GM23338 (cell line): ENCODE data around the gene ALPP. TPM values are rescaled to one million over a fixed set of nuclear protein-coding genes. Genes with fewer than 3 reads are reported as not detected.

ENCODE experiments used
- ATAC-seq: fragments of 200-7000 bp; cut with Tn5 transposase; 3 replicates; pipeline ENCODE4 v1.9.1; 2020
- DNase-seq: peaks from one replicate; pipeline ENCODE4 v3.0.0-alpha.2; 2015; ENCODE audit warnings: low spot score
- H2AFZ ChIP-seq: fragments of 200-600 bp; sonication (generic); 2 replicates; pipeline ENCODE4 v1.8.0; 2016; ENCODE audit warnings: antibody characterized with exemption, mild to moderate bottlenecking, moderate library complexity
- H3F3A ChIP-seq: fragments of 200-600 bp; sonication (generic); replicated peaks from 2 replicates; pipeline ENCODE4 v1.8.0; 2017; ENCODE audit warnings: antibody characterized with exemption, mixed run types, low read depth
- H3K27ac ChIP-seq: fragments of 200-600 bp; sonication (generic); 2 replicates; pipeline ENCODE4 v1.6.1; 2016; ENCODE audit warnings: low read depth
- H3K27me3 ChIP-seq: fragments of 200-600 bp; sonication (generic); 2 replicates; pipeline ENCODE4 v1.8.0; 2016; ENCODE audit warnings: mild to moderate bottlenecking, mixed run types, moderate library complexity; ENCODE audit not compliant: insufficient read depth
- H3K36me3 ChIP-seq: fragments of 200-600 bp; sonication (generic); 2 replicates; pipeline ENCODE4 v1.8.0; 2016; ENCODE audit warnings: mild to moderate bottlenecking; ENCODE audit not compliant: insufficient read depth
- H3K4me1 ChIP-seq: fragments of 200-600 bp; sonication (generic); 2 replicates; pipeline ENCODE4 v1.8.0; 2016; ENCODE audit warnings: mild to moderate bottlenecking, moderate library complexity; ENCODE audit not compliant: insufficient read depth
- H3K4me2 ChIP-seq: fragments of 200-600 bp; sonication (generic); 2 replicates; pipeline ENCODE4 v1.7.1; 2017; ENCODE audit warnings: mixed run types
- H3K4me3 ChIP-seq: fragments of 200-600 bp; sonication (generic); 2 replicates; pipeline ENCODE4 v1.6.1; 2016; ENCODE audit warnings: mixed run types
- H3K79me2 ChIP-seq: fragments of 200-600 bp; sonication (generic); replicated peaks from 2 replicates; pipeline ENCODE4 v1.8.0; 2017; ENCODE audit warnings: mild to moderate bottlenecking; ENCODE audit not compliant: insufficient read depth
- H3K9me2 ChIP-seq: fragments of 200-600 bp; sonication (generic); 2 replicates; pipeline ENCODE4 v1.8.0; 2017; ENCODE audit not compliant: insufficient read depth
- H4K20me1 ChIP-seq: fragments of 200-600 bp; sonication (generic); replicated peaks from 2 replicates; pipeline ENCODE4 v1.8.0; 2017; ENCODE audit warnings: mild to moderate bottlenecking; ENCODE audit not compliant: insufficient read depth
- H3K27ac Mint-ChIP-seq: 2 replicates; pipeline ENCODE4 v1.8.0; 2020; ENCODE audit warnings: inconsistent platforms, mild to moderate bottlenecking, moderate library complexity, mixed read lengths
- H3K27me3 Mint-ChIP-seq: 3 replicates; pipeline ENCODE4 v1.8.0; 2022; ENCODE audit warnings: low read depth, mild to moderate bottlenecking, moderate library complexity, mixed read lengths, inconsistent platforms; ENCODE audit not compliant: insufficient read depth, poor library complexity
- H3K36me3 Mint-ChIP-seq: 3 replicates; pipeline ENCODE4 v1.8.0; 2021; ENCODE audit warnings: low read depth, mild to moderate bottlenecking, inconsistent platforms, moderate library complexity, mixed read lengths
- H3K4me1 Mint-ChIP-seq: 3 replicates; pipeline ENCODE4 v1.8.0; 2020; ENCODE audit warnings: mild to moderate bottlenecking, inconsistent platforms, mixed read lengths
- H3K4me3 Mint-ChIP-seq: 3 replicates; pipeline ENCODE4 v1.8.0; 2021; ENCODE audit warnings: moderate library complexity, mild to moderate bottlenecking, inconsistent platforms, mixed read lengths
- H3K9me3 Mint-ChIP-seq: 3 replicates; pipeline ENCODE4 v1.8.0; 2020; ENCODE audit warnings: moderate library complexity, mild to moderate bottlenecking, inconsistent platforms, mixed read lengths
- CREB1 ChIP-seq: fragments of 250-450 bp; sonication (Bioruptor Pico); IDR thresholded peaks from 2 replicates; pipeline ENCODE4 v1.5.0; 2020; ENCODE audit warnings: low read depth, mild to moderate bottlenecking, moderate library complexity
- JUNB ChIP-seq: IDR thresholded peaks from one replicate; pipeline ENCODE4 v1.6.1; 2016; ENCODE audit warnings: antibody characterized with exemption; ENCODE audit not compliant: unreplicated experiment
- POLR2AphosphoS5 ChIP-seq: IDR thresholded peaks from 2 replicates; pipeline ENCODE4 v1.6.1; 2016; ENCODE audit warnings: antibody characterized with exemption, low read depth
- STAT1 ChIP-seq: IDR thresholded peaks from one replicate; pipeline ENCODE4 v1.6.1; 2016; ENCODE audit warnings: antibody characterized with exemption; ENCODE audit not compliant: unreplicated experiment
- polyA plus RNA-seq: library from polyadenylated mRNA; unstranded; fragments of >200 nt; fragmentation: Nextera tagmentation; extraction: Ambion mirVana; gene quantifications from 2 replicates; pipeline ENCODE4 v1.2.1, GENCODE V29; 2016
- total RNA-seq: library from RNA; depleted of rRNA; stranded (reverse); fragments of >200 nt; shearing (Covaris generic); gene quantifications from 2 replicates; pipeline ENCODE4 v1.2.3, GENCODE V29; 2014
- TF ChIP-seq, protein P1 (sequence below): IDR thresholded peaks from one replicate; pipeline ENCODE4 v1.6.1; 2018; ENCODE audit warnings: antibody characterized with exemption; ENCODE audit not compliant: unreplicated experiment
- TF ChIP-seq, protein P2 (sequence below): IDR thresholded peaks from 2 replicates; pipeline ENCODE4 v1.6.1; 2016; ENCODE audit warnings: antibody characterized with exemption
- TF ChIP-seq, protein P3 (sequence below): fragments of 250-450 bp; sonication (Bioruptor Pico); IDR thresholded peaks from 2 replicates; pipeline ENCODE4 v1.5.0; 2020; ENCODE audit warnings: mild to moderate bottlenecking, moderate library complexity

Gene ALPP
- total and polyA plus RNA-seq, 2 experiments from 2014 or later, result 0.28 TPM; not detected in 1

DNA sequence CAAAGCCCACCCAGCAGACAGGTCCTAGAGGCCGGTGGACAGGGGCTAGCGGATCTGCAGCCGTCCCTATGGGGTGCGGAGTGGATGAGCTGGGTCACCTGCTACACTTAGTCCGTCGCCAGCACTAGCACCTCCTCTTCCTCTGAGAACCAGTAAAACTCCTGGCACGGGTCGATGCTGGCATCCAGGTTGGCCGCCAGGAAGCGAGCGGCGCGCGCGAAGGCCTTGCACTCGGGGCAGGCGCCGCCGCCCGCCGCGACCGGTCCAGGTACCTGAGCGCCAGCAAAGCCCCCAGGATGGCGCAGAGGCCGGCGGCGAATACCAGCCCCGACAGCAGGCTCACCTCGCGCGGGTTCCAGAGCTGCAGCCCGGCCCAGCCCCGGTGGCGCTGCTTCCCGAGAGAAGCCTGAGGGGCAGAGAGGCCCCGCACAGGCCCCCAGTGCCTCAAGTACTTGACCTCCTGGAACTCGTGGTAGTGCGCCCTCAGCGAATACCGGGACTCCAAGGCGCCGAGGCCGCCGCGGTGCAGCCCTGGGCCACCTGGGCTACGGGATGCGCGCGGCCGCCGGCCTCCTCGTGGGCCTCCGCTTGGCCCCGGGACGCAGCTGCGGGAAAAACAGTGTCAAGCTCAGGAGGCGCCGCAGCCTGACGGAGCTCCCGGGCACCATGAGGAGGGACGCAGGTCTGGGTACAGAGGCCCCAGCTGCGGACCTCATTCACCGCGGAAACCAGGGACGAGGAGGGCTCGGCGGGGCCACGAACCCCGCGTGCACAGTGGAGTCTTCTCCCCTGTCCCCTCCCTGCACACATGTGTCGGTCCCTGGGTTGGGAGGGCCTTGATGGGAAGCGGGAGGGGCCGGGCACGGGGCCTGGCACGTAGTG lies 27.5 kb upstream of the ALPP start:
- H3K27me3 Mint-ChIP-seq, result peaks cover 41% of the 10 kb centered on the region
- ATAC-seq (peak; percentile 59), DNase-seq (peak; percentile 65)
- Histone ChIP-seq H3K4me2 (peak overlapping the region; percentile 26; the same call in 1 of the 2 replicates), H3K9me2 (no peaks in the 10 kb centered on the region), H2AFZ (0 out of 2 replicates have a peak overlapping the region, but pooled peaks have one; percentile 56), H3K4me3 (peak overlapping the region; percentile 38; the same call in 1 of the 2 replicates), H3K27ac (no peak overlapping the region), H3K4me1 (no peaks in the 10 kb centered on the region), H3K79me2 (no peaks in the 10 kb centered on the region), H4K20me1 (no peaks in the 10 kb centered on the region), H3F3A (no peaks in the 10 kb centered on the region), H3K27me3 (peaks cover 22% of the 10 kb centered on the region), H3K36me3 (0 out of 2 replicates have a peak, but pooled peaks cover 5% of the 10 kb centered on the region)
- H3K4me1 Mint-ChIP-seq, result no peaks in the 10 kb centered on the region
- TF ChIP-seq, protein P1, sequence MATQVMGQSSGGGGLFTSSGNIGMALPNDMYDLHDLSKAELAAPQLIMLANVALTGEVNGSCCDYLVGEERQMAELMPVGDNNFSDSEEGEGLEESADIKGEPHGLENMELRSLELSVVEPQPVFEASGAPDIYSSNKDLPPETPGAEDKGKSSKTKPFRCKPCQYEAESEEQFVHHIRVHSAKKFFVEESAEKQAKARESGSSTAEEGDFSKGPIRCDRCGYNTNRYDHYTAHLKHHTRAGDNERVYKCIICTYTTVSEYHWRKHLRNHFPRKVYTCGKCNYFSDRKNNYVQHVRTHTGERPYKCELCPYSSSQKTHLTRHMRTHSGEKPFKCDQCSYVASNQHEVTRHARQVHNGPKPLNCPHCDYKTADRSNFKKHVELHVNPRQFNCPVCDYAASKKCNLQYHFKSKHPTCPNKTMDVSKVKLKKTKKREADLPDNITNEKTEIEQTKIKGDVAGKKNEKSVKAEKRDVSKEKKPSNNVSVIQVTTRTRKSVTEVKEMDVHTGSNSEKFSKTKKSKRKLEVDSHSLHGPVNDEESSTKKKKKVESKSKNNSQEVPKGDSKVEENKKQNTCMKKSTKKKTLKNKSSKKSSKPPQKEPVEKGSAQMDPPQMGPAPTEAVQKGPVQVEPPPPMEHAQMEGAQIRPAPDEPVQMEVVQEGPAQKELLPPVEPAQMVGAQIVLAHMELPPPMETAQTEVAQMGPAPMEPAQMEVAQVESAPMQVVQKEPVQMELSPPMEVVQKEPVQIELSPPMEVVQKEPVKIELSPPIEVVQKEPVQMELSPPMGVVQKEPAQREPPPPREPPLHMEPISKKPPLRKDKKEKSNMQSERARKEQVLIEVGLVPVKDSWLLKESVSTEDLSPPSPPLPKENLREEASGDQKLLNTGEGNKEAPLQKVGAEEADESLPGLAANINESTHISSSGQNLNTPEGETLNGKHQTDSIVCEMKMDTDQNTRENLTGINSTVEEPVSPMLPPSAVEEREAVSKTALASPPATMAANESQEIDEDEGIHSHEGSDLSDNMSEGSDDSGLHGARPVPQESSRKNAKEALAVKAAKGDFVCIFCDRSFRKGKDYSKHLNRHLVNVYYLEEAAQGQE, result no peak
- no peak for TF ChIP-seq JUNB
- TF ChIP-seq CREB1 (CRISPR knock-in tag), result no peak
- H3K4me3 Mint-ChIP-seq, result no peak overlapping the region
- H3K27ac Mint-ChIP-seq, result no peak overlapping the region
- H3K9me3 Mint-ChIP-seq, result peaks cover 23% of the 10 kb centered on the region
- H3K36me3 Mint-ChIP-seq, result peaks cover 9% of the 10 kb centered on the region; the same call in 2 of the 3 replicates

DNA sequence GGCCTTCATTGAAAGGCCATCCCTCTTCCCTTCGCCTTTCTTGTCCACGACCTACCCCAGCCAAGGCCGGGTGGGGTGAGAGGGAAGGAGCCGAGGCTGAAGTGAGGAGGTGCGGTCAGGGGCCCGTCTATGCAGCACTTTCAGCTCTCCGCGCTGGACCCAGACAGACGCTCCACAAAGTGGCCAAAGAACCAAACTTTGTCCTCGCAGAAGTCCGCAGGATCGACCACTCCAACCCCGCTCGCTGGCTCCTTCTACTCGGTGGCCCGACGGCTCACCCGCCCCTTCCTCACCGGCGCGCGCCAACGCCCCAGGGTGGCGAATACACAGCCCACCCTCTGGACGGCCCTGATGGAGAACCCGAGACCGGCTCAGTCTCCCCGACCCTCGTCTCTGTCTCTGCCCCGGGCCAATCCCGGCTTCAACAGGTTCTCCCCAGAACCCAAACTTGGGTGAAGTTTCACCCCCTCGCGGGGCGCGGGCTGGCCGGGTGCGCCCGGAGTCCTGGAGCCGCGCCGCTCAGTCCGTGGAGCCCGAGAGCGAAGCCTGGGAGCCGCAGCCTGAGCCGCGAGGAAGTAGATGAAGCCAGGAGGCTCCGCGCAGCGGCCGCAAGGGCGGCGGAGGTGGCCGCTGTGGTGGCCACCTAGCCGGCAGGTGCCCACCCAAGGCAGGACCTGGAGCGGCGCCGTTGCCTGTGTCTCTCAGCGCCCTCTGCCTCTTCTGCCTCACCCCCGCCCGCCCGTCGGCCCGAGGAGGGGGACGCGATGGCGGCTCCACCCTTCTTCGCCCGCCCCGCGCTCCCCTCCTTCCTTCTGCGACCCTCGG lies 26.7 kb upstream of the ALPP start:
- peak; percentile 42 for ATAC-seq
- H3K4me3 ChIP-seq, result peak overlapping the region; percentile 38; the same call in 1 of the 2 replicates
- no peaks in the 10 kb centered on the region for H3F3A ChIP-seq
- Mint-ChIP-seq H3K4me3 (peak overlapping the region; percentile 27; the same call in 1 of the 3 replicates), H3K27me3 (peaks cover 36% of the 10 kb centered on the region), H3K36me3 (peaks cover 9% of the 10 kb centered on the region; the same call in 2 of the 3 replicates), H3K9me3 (peaks cover 24% of the 10 kb centered on the region), H3K27ac (no peak overlapping the region), H3K4me1 (no peaks in the 10 kb centered on the region)
- H3K4me1 ChIP-seq, result no peaks in the 10 kb centered on the region
- H3K27me3 ChIP-seq, result peaks cover 22% of the 10 kb centered on the region
- H3K9me2 ChIP-seq, result no peaks in the 10 kb centered on the region
- peak; percentile 38 for DNase-seq
- H2AFZ ChIP-seq, result 0 out of 2 replicates have a peak overlapping the region, but pooled peaks have one; percentile 56
- 0 out of 2 replicates have a peak, but pooled peaks cover 5% of the 10 kb centered on the region for H3K36me3 ChIP-seq
- H4K20me1 ChIP-seq, result no peaks in the 10 kb centered on the region
- H3K27ac ChIP-seq, result no peak overlapping the region
- H3K79me2 ChIP-seq, result no peaks in the 10 kb centered on the region
- peak overlapping the region; percentile 38; the same call in 1 of the 2 replicates for H3K4me2 ChIP-seq
- TF ChIP-seq POLR2AphosphoS5 (no peak), STAT1 (no peak)
- TF ChIP-seq, protein P2, sequence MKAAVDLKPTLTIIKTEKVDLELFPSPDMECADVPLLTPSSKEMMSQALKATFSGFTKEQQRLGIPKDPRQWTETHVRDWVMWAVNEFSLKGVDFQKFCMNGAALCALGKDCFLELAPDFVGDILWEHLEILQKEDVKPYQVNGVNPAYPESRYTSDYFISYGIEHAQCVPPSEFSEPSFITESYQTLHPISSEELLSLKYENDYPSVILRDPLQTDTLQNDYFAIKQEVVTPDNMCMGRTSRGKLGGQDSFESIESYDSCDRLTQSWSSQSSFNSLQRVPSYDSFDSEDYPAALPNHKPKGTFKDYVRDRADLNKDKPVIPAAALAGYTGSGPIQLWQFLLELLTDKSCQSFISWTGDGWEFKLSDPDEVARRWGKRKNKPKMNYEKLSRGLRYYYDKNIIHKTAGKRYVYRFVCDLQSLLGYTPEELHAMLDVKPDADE, result no peak
- TF ChIP-seq, protein P3, sequence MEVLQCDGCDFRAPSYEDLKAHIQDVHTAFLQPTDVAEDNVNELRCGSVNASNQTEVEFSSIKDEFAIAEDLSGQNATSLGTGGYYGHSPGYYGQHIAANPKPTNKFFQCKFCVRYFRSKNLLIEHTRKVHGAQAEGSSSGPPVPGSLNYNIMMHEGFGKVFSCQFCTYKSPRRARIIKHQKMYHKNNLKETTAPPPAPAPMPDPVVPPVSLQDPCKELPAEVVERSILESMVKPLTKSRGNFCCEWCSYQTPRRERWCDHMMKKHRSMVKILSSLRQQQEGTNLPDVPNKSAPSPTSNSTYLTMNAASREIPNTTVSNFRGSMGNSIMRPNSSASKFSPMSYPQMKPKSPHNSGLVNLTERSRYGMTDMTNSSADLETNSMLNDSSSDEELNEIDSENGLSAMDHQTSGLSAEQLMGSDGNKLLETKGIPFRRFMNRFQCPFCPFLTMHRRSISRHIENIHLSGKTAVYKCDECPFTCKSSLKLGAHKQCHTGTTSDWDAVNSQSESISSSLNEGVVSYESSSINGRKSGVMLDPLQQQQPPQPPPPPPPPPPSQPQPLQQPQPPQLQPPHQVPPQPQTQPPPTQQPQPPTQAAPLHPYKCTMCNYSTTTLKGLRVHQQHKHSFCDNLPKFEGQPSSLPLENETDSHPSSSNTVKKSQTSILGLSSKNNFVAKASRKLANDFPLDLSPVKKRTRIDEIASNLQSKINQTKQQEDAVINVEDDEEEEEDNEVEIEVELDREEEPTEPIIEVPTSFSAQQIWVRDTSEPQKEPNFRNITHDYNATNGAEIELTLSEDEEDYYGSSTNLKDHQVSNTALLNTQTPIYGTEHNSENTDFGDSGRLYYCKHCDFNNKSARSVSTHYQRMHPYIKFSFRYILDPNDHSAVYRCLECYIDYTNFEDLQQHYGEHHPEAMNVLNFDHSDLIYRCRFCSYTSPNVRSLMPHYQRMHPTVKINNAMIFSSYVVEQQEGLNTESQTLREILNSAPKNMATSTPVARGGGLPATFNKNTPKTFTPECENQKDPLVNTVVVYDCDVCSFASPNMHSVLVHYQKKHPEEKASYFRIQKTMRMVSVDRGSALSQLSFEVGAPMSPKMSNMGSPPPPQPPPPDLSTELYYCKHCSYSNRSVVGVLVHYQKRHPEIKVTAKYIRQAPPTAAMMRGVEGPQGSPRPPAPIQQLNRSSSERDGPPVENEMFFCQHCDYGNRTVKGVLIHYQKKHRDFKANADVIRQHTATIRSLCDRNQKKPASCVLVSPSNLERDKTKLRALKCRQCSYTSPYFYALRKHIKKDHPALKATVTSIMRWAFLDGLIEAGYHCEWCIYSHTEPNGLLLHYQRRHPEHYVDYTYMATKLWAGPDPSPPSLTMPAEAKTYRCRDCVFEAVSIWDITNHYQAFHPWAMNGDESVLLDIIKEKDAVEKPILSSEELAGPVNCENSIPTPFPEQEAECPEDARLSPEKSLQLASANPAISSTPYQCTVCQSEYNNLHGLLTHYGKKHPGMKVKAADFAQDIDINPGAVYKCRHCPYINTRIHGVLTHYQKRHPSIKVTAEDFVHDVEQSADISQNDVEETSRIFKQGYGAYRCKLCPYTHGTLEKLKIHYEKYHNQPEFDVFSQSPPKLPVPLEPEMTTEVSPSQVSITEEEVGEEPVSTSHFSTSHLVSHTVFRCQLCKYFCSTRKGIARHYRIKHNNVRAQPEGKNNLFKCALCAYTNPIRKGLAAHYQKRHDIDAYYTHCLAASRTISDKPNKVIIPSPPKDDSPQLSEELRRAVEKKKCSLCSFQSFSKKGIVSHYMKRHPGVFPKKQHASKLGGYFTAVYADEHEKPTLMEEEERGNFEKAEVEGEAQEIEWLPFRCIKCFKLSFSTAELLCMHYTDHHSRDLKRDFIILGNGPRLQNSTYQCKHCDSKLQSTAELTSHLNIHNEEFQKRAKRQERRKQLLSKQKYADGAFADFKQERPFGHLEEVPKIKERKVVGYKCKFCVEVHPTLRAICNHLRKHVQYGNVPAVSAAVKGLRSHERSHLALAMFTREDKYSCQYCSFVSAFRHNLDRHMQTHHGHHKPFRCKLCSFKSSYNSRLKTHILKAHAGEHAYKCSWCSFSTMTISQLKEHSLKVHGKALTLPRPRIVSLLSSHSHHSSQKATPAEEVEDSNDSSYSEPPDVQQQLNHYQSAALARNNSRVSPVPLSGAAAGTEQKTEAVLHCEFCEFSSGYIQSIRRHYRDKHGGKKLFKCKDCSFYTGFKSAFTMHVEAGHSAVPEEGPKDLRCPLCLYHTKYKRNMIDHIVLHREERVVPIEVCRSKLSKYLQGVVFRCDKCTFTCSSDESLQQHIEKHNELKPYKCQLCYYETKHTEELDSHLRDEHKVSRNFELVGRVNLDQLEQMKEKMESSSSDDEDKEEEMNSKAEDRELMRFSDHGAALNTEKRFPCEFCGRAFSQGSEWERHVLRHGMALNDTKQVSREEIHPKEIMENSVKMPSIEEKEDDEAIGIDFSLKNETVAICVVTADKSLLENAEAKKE, result no peak
